ENCODE data around the gene XPOT.

XPOT gene

GRCh38 chr12:64428956-64429355, 24.8 kb downstream of the XPOT start:
- no peak for DNase-seq

GRCh38 chr12:64430886-64431285, 26.7 kb downstream of the XPOT start:
- no peak for DNase-seq

- DNase-seq = no peak
These were observed 27.6 kb downstream of the XPOT start for GRCh38 chr12:64431791-64432190.

DNA sequence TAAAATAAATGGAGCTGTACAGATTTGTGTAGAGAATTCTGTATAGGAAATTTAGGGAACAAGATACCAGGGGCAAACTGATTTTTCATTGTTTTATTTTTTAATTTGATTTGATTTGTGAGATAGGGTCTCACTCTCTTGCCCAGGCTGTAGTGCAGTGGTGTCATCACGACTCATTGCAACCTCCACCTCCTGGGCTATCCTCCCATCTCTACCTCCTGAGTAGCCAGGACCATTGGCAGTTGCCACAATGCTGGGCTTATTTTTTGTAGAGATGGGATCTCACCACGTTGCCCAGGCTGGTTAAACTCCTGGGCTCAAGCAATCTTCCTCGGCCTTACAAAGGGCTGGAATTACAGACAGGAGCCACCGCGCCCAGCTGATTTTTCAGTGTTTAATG, 29.7 kb downstream of the XPOT start:
- no peak for DNase-seq

- no peak for DNase-seq
These were observed 35.9 kb downstream of the XPOT start for GRCh38 chr12:64440100-64440499.

DNA sequence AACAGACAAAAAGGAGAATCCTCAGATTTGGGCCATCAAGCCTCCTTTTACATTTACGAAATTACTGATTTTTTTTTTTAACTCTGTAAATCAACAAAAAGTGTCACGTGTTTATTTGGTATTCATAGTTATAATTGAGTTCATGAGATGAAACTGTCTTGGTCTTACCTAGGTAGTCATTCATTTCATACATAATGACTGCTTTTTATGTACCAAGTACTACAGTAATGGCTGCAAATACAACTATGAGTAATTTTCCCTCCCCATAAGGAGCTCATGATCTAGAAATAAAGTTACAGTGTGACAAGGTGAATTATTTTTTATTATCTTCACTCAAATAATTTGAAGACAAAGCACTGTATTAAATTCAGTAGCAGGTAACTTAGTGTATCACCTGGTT, 41.3 kb downstream of the XPOT start:
- no peak for DNase-seq

- DNase-seq = no peak
These were observed 42.1 kb downstream of the XPOT start for GRCh38 chr12:64446295-64446694.

GRCh38 chr12:64450057-64450640, 46.0 kb downstream of the XPOT start:
- no peak for DNase-seq

DNA sequence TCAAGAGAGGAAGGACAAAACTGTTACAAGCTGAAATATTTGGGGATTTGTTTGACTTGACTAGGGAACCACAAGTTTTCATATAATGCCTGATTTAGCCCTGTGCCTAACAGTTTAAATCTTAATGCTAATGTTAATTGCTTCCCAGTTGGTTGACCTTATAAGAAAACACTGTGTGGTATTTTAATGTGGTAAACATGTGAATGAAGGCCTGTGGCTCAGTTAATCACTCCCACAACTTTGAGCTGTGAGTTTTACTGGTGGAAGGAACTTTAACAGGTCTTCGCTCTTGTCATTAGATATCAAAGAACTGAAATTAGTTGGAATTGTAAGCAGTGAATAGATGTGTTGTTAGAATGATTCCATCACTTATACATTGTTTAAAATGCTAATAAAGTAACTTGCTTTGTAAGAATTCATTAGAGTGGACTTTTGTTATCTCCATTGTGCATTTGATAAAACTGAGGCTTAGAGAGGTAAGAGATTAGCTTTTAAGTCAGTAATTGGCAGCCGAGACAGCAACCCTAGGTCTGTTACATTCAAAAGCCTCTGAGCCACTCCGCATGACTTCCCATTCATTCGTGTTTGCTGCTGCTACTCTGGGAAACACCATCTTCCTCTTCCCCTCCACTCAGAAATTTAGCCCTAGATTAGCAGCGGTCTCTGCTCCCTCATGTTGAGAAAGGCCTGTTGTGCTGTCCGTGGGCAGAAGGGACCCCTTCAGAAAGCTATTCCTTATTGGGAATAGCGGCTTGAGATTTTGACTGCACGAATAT, 46.7 kb downstream of the XPOT start:
- DNase-seq = peak; percentile 28

GRCh38 chr12:64451687-64452558, 47.7 kb downstream of the XPOT start, which contains the start of gene TBK1:
Gene TBK1, plus strand, starts transcription at chr12:64452120. Its CDS starts 3,751 bp downstream, at chr12:64455871.
- DNase-seq = peak; percentile 92

GRCh38 chr12:64452559-64453329, 48.6 kb downstream of the XPOT start:
- peak; percentile 33 for DNase-seq

DNA sequence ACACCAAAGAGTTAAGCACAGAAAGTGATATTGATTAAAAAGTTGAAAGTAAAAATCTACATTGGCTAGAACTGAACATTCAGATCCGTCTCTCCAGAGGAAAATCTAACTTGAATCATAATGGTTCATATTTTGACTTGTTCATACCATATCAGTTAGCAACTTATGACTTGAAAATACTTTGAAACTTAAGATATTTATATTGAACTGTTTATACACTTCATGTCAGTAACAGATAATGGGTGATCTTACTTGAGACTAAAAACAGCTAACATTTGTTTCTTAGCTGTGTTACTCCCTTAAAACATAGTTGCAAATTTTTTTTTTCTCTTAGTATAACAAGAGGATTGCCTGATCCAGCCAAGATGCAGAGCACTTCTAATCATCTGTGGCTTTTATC, 51.3 kb downstream of the XPOT start:
- DNase-seq = no peak

DNA sequence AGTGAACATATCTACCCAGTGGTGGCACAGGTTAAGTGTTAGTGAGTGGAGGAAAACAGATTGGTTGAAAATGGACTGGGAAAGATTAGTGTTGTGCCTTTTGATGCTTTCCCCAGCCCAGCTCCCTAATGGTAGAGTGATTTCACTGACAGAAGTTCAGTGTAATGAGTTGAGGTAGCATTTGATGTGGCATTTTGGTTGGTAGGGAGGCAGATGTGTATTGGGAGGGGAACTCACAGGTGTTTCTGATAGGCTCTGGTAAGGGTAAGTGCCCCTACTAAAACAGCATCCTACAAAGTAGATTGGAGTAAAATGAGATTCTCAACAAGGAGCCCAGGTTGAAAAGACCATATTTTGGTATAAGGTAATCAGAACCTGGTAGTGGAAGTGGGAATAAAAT, 51.9 kb downstream of the XPOT start:
- DNase-seq = no peak

DNA sequence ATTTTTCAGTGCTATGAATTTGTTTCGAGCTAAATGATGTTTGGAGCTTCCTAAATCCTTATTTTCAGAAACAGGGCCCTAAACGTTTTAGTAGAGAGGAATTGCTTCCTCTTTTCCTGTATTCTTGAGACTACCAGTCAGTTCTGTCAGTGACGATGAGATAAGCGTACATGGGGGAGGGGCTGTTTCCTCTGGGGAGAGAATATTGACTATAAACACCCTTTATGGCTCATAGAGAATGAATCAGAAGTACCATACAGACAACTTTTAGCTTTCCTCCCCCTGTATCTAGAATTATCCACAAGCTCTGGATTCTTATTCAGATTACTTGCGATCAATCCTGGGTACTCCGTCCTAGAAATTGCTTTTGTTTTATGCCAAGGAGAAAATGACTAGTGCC, 52.8 kb downstream of the XPOT start:
- DNase-seq = no peak

DNA sequence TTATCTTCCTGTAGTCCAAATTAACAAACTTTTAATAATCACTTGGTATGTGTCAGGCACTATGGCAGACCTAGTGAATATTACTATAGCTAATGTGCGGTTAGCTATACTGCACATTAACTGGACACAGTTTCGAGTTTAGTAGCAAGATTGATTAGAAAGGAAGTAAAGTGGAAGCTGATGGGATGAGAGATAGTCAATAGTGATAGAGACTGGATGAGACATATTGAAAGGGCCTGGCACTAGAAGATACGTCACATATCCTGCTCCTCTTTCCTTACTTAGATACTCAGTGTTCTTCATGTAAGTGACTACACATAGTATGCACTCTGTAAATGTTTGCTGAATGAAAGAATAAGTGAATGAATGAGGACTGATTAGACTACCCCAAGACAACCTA, 53.3 kb downstream of the XPOT start:
- DNase-seq = no peak

DNA sequence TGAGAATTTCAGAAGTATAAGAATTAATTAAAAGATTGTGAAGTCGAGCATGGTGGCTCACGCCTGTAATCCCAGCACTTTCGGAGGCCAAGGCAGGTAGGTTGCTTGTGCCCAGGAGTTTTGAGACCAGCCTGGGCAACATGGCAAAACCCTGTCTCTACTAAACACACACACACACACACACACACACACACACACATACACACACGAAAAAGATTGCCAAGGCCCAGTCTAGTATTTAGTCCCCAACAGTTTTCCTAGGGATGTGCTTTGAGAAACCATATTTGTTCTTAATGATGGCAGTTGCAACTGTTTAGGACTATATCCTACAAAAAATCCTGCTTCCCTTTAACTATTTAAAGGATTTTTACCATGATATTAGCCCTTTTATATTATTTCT, 53.7 kb downstream of the XPOT start:
- no peak for DNase-seq

- no peak for DNase-seq
These were observed 55.3 kb downstream of the XPOT start for GRCh38 chr12:64459394-64459891.

DNA sequence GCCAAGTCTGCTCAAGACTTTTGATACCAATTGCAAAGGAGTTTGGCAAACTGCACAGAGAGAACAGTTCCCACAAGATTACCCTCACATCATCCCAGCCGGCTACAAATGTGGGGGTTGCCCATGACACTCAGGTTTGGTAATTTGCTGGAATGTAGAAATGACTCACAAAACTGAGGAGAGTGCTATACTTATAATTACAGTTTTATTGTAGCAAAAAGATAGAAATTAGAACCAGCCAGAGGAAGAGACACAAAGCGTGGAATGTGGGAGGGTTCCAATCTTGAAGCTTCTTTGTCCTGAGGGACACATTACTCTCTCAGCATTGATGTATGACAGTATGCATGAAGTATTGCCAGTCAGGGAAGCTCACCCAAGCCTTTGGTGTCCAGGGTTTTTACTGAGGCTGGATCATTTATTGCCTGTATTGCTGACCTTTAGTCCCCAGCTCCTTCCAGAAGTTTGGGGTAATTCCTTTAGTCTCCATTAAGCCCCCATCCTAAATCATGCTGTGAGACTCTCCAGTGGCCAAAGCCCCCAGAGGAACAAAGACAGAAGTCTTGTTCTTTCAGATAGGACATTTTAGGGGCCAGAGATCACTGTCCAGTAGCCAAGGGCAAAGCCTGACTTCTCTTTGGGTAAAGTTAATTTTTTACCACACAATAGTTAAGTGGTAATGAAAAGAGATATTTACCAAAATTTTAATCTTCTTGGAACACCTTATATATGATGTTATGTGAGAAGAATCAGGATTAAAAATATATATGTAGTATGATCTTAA, 57.6 kb downstream of the XPOT start:
- no peak for DNase-seq

GRCh38 chr12:64466178-64466577, 62.0 kb downstream of the XPOT start:
- no peak for DNase-seq

DNA sequence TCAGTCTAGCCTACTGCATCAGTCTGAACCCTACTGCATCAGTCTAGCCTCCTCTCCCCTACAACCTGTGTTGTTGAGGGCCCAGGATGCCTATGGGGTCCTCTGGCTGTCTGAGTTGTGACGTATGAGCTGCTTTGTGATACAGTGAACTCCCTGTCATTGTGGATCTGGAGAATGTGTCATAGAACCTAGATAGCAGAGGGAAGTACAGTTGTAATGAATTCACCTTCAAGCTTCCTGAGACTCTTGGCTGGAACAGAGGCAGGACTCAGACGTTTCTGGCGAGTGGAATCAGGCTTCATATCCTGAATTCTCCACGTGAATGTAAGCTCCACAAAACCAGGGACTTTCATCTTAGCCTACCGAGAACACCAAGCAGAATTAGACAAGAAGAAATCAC, 64.8 kb downstream of the XPOT start:
- DNase-seq = no peak

GRCh38 chr12:64469455-64470142, 65.4 kb downstream of the XPOT start:
- DNase-seq = no peak

All from NCI-H774 (cell line).